ENCODE measurements around the gene HOXA7.

Gene HOXA7

DNA sequence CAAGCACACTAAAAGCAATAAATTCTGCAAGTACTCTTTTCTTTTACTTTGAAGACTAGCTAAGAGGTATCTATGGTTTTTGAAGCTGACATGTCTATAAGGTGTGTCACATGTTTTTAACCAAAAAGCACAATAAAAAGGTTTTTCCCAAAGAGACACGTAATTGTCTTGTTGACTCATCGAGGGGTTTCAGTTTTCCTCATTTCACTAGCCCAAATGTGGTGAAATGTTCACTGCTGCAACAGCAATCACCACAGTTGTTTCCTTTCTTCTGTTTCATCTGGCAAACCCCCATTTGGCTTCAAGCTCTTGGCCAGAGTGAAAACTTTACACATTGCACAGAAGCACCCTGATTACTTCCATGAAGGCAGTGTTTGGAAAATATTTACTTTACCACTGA is 22.1 kb downstream of the HOXA7 start:
- no peak for DNase-seq (ENCODE audit: low read depth, low spot score)

DNA sequence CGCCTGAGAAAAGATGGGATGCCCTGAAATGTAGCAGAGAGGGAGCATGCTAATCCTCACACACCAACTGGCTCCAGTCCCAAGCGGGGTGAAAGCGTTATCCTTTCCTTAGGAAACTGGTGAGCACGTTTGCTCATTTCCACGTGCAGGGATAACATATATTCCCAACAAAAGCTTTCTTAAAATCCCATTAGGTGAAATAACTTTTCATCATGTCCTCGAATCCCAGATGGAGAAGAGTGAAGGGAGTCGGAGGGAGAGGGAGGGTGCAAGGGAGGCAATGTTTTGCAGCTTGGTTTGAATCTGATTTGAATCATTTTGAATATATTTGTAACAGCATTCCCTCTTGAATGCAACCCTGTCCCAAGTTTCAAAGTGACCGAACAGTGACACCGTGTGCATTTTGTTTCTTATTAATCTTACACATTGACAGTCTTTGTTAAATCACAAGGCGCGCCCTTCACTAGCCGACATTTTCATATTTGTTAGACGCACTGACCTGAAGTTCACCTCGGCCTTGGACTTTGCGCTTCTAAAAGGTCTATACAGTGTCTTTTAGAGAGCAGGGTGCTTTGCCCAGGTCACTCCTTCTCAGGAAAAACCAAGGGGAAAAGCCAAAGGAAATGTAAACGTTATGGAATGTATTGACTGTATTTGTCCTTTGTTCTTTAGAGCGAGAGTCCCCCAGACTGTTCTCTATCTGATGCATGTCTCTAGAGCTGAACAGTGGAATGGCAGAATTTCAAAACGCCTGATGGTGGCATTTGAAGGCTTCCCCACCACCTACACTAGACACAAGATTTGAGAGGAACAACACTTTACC is 22.9 kb downstream of the HOXA7 start:
- DNase-seq (ENCODE audit: low read depth, low spot score): no peak

DNA sequence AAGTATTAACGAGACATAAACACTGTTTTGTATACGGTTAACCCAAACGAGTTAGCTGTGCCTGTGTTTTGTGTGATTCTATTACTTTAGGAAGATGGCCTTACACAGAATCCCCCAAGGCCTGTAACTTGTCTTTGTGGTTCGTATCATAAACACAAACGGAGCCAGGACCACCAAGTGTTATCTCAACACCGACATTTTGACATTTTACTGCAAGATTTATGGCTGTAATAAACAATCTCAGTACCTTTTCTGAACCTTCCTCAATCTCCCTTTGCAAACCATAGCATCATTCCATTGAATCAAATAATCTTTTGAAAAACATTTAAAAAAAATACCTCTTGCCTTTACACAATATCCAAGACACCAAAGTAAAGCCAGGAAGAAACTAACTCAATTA is 23.5 kb downstream of the HOXA7 start:
- no peak for DNase-seq (ENCODE audit: low read depth, low spot score)

DNA sequence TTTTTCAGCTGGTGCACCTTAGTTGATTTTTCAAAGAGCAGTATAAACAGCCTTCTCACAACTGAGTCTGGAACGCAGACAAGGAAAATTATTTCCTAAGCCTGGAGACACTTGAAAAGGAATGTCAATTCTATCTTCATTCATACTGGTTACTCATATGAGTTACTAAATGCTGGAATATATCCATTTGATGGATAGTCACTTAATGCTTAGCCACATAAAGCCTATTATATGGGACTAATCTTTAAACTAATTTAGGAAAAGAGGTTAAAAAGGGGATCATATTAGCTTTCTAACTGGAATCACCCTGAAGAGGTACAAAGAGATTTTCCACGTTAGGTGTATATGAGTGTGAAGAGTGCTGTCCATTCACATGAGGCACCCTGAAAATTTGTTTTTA is 24.3 kb downstream of the HOXA7 start:
- no peak for DNase-seq (ENCODE audit: low read depth, low spot score)

DNA sequence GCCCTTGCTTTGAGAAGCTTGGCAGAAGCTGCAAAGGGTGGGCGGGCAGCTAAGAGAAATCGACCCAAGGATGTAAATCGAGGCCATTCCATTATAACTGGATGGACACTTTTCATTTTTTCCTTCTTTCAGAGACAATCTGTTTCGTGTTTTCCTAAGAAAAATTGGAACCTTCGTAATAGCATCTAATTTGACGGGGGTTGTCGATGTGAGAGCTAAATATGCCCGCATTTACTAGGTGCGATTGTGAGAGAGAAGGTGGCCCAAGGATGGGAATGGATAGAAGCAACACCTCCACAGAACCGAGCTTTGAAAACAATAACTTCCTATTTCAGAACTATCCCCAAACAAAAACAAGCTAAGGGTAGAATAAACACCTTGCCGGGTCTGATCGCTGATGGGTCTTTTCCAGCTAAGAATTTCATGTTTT is 25.1 kb downstream of the HOXA7 start:
- no peak for DNase-seq (ENCODE audit: low read depth, low spot score)

DNA sequence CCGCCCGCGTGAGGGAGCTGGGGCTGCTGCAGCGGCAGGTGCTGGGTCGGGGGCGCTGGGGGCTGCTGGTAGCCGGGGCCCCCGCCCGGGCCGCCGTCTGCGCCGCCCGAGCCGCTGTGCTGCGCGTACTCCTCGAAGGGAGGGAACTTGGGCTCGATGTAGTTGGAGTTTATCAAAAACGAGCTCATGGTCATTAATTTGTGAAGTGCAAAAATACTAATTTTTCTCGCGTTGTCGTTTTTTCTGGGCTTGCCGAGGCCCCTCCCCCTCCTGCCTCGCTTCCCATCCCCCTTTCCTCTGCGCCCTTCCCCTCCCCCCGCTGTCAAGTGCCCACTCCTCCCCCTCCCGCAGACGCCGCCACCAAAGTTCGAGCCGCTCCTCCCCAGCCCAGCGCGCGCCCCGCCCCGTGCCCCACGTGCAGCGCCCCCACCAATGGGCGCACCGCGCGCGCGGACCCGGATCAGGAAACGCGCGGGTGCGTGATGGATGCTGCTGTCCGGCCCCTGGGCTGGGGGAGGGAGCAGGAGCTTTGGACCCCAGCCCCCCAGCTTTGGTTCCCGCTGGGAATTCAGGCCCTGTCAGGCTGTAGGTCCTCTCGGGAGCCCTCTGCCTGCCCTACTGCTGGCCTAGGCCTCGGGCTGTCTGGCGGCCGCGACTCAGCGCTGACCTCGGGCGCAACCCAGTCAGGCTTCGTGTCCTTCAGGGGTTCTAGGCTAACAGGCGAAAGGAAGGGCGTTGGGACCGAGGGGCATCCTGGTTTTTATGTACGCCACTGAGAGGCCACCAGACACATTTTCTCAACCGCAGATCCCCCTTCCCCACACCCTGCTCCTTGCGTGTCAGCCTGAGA is 25.7 kb downstream of the HOXA7 start, which contains the start of gene HOXA4:
TSS of gene HOXA4 (minus strand) at position 218 of the 850 bp plus-strand sequence. CDS start at position 194, 24 bp downstream.
- no peak for DNase-seq (ENCODE audit: low read depth, low spot score)

DNA sequence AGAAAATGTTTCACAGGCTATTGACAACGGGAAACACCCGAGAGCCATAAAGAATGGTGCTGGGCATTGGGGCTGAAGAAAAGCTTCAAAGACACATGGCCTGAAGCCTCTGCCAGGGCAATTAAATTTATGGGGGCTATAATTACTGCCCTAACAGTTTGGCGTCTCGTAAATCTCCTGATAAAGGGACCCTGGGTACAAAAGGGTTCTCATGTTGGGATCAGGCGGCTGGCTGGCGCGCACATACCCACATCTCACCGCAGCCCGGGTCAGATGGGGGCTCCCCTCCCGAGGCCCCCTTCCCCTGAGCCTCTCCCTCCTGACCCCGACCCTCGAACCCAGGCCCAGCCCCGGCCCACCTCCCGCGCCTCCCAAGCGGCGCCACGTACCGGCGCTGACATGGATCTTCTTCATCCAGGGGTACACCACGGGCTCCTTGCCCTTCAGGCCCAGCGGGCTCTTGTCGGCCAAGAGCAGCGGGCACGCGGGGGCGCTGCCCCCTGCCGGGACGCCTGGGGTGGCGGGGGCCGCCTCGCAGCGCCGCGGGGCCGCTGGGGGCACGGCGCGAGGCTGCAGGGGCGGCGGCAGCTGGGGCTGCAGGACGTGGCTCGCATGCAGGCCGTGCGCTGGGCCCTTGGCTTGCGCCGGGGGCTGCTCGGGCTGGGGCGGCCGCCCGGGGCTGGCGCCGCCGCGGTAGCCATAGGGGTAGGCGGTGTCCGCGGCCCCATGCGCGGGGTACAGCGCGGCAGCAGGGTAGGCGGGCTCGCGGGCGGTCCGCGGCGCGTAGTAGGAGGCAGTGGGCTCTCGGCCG is 26.5 kb downstream of the HOXA7 start:
- DNase-seq (ENCODE audit: low read depth, low spot score): no peak

DNA sequence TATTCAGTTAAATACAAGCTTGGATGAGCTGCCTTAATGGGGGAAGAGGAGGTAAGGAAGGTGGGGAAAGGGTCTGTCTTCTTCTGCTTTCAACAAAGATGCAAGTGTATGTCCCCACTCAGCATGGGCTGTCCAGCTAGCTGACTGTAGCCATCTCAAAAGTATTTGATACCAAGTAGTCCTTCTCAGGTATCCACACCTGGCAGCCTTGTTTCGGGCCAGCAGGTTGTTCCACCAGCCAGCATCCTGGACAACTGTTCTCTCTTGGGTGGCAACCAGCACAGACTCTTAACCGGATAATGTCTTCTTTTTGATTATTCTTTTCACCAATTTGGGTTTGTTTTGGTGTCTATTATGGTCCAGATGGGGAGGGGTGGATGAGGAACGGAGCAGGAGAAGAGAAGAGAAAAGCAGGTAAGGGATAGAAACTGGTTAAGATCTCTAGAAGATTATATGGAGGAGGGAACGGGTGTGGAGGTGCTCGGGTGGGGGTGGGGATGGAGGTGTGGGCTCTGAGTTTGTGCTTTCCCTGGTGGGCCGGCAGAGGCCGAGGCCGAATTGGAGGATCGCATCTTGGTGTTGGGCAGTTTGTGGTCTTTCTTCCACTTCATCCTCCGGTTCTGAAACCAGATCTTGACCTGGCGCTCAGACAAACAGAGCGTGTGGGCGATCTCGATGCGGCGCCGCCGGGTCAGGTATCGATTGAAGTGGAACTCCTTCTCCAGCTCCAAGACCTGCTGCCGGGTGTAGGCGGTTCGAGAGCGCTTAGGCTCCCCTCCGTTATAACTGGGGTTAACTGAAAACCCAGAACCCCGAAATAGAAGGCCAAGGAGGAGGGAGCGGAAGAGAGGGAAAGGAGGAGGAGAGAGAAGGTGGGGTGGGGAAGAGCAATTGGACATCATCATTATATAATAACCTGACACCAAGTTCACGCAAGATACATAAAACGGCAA is 27.4 kb downstream of the HOXA7 start:
- DNase-seq (ENCODE audit: low read depth, low spot score): no peak

DNA sequence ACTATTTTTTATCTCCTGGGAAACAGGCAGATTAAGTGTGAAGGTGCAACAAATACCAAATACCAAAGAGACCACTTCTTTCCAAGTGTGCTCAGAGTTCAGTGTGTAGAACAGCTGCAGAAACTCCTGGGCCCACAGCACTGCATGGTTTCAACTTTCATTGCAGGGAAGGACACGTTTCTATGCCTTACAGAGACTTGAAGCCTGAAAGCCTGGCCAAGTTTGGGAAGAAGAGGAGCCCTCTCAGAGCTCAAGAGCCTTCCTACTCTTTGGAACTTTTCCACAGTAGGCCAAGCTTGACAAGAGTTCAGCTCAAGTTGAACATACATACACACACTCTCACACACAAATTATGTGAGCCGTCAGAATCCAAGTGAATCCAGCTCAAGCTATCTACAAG is 28.4 kb downstream of the HOXA7 start:
- DNase-seq (ENCODE audit: low read depth, low spot score): no peak

DNA sequence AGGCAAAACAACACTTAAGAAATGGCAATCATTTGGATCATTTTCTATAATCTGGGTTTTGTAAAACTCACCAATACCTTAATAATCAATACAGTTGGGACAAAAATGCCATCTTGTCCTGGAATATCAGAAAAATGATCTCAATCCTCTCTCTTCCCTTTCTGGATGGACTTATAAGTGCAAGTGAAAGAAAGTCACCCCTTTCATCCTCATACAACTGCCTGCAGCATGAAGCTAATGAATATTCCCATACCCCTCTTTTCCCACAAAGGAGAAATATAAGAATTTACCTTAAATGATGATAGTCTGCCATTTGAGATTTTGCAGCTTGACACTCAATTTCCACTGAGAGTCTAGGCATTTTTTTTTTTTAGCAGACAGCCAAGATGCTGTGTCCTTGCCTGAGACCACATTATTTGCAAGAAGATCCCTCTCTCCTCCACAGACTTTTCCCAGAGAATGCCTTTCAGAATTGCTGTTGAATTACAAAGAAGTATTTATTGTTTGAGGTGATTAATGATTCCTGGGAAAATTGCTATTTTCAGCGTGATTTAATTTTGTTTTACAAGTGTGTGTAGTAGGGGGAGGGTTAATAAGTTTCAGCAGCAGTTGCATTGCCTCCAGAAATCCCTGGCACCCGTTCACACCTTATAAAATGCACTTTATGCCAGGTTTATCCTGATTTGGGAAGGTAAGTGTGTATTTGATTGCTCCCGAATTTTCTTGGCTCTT is 29.7 kb downstream of the HOXA7 start:
- no peak for DNase-seq (ENCODE audit: low read depth, low spot score)

DNA sequence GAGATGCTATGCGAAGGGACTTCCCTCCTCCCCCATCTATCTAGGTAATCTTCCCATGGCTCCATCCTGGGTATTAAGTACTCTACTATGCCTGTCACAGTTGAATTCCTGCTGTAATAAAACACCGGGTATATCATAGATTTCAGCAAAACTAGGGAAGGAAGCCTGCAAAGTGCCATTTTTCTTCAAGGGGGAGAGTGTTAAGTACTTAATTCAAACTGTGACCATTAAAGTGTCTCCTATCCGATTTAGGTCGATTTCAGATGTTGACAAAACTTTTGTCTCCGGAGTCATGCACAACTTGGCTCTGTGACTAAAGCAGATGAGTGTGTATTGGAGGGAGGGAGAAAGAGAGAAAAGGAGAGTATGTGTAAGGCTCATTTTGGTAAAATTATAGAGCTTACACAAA is 30.5 kb downstream of the HOXA7 start:
- no peak for DNase-seq (ENCODE audit: low read depth, low spot score)

DNA sequence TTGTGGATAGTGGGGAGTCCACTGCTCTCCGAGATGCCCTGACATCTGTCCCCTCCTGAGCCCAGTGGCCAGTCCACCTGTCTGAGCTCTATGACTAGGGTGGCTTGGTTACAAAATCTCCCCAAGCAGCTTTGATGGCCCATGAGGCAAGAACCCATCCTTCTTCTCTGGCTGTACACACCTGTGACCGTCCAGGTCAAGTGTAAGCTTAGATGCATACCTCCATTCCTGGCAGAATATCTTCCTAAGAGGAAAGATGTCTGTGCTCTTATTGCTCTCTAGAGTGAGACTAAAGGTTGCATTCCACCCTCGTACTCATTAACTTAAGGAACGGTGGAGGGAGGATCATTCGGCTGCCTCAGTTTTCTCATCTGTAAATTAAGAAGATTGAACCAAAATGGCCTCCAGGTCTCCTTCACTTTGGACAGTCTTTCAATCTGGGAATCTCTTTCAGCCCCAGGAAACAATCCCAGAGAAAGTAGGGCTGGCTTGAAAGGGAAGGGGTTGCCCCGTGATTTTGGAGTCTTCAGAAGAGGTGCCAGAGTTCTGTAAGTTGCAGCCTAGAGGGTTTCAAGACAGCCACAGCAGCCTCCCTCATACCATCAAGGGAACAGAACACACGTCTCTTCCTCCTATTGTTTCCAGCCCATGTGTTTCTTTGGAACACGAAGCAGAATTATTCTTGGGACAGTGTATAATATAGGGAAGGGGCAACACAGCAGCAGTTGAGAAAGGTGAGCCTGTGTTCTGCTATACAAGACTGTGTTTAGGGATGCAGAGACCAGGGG is 31.4 kb downstream of the HOXA7 start:
- DNase-seq (ENCODE audit: low read depth, low spot score): no peak

DNA sequence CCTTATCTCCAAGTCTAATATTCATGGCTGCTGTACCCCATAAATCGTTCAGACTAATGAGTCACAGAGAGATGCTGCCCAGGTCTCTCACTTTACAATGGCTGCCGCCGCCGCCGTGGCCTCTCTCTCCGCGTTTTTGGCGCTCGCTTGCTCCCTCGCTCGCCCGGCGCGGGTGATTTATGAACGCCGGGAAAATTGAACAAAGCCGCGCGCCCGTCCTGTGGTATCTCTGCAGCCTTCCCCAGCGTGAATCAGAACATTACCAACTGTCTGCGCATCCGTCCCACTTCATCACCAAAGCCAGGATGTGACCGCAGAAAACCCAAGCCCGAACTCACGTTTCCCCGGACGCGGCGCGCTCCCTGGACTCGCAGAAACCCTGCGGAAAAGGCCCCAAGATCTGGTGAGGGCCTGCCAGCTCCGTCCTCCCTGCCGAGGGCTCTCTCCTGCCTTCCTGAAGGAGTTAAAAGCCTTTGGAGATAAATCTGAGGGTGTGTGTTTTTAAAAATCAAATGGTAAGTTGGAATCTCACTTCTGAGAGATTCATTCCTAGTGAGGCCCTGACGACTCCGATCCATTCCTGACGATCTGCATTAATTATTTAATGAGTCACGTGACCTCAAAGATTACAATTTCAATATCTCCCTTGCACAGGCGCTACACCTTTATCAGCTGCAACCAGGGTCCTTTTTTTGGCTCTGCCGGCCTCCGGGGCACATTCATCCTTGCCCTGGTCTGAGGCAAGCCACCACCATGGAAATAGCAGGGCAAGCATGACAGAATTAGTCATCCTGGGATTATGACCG is 32.2 kb downstream of the HOXA7 start:
- DNase-seq (ENCODE audit: low read depth, low spot score): no peak

DNA sequence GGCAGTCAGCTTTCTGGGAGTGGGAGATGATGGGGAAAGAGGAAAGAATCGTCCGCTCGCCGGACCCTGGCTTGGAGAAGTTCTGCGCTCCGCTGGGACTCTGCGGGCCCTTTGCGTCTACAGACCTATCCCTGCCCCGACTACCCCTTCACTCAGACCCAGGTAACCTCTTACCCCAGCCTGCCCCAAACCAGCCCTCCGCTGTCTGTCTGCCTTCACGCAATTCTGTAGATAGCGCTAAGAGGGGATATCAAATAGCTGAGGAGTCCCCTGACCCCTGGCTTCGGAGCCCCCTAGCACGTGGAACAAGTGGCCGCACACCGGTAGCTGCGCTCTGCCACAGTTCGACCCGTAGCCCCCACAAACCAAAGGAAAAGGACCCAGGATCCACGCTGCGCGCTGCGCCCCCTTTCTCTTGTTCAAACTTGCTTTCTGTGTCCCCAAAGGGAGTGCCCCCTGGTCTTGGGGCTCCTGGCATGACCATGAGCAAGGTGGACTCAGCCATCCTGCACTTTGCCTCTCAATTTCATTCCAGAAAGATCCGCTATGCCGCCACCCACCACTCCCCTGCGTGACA is 32.9 kb downstream of the HOXA7 start:
- DNase-seq (ENCODE audit: low read depth, low spot score): no peak

DNA sequence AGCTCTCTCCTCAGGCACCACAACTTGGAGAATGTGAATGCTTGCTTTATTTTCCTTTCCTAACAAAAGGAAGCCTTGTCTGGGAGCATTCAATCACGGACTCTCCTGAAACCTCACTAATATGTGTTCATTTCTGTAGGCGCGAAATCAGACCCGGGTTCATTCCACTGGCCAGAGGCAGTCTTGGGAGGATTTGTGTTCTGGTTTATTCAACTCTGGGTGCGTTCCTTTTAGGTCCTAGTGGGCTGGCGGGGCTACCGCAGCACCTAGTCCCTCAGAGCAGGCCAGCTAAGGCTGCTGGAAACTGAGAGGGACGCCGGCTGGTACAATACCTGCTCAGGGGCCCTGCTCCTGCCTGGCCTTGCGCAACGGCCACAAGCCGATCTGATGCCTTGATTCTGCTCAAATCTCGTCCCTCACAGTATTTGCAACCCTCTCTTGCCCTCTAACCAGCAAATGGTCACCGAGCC is 33.4 kb downstream of the HOXA7 start:
- DNase-seq (ENCODE audit: low read depth, low spot score): no peak

DNA sequence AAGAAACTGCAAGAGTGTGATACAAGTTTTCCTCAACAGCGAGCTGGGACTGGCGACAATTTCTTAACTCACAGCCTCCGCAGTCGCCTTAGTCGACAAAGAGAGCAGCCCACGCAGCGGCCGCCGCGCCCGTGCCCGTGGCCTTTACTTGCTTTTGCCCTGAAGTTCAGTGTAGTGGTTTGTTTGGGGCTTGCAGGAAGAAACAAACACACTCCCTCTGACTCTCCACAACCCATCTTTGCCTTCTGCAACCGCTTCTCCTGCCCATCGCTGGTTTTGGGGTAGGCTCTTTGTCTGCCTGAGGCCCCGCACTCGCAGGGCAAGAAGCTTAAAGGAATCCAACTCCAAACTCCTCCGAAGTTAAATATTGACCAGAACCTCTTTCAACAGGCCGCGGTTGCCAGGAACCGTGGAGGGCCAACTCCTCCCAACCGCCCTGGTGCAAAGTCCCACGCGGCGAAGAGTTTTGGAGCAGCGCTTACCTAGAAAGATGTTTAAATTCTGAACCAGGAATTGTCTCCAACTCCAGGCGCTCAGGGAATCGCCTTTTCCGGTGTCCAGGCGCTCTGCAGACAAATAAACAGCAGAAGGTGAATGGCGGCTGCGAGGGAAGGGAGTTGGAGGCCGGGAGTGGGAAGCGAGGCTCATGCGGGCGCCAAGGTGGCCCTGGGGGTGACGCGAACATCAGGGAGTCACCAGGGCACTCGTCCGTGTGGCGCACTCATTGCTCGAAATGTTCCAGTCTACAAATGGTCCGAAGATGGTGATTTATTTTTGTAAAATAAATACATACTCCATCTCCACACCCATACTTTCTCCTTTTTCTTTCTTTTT is 34.2 kb downstream of the HOXA7 start:
- no peak for DNase-seq (ENCODE audit: low read depth, low spot score)

DNA sequence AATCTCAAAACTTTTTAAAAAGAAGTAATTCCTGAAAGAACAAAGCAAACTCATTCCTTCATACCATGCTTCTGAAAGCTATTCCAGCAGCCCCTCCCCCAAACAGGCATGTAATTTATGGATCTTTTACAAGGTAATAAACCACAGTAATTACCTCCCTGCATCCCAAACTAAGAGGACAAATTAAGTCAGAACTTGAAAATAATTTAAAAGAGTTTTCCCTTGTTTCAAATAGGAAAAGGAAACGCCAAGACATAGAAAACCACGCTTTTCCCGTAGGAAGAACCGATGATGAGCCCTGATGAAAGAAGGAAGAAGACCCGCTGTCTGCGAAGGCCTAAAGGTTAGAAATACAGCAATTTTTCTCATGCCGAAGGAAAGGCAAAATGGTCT is 34.8 kb downstream of the HOXA7 start:
- no peak for DNase-seq (ENCODE audit: low read depth, low spot score)
